ENCODE data around the gene CASKIN2.

Gene CASKIN2

DNA sequence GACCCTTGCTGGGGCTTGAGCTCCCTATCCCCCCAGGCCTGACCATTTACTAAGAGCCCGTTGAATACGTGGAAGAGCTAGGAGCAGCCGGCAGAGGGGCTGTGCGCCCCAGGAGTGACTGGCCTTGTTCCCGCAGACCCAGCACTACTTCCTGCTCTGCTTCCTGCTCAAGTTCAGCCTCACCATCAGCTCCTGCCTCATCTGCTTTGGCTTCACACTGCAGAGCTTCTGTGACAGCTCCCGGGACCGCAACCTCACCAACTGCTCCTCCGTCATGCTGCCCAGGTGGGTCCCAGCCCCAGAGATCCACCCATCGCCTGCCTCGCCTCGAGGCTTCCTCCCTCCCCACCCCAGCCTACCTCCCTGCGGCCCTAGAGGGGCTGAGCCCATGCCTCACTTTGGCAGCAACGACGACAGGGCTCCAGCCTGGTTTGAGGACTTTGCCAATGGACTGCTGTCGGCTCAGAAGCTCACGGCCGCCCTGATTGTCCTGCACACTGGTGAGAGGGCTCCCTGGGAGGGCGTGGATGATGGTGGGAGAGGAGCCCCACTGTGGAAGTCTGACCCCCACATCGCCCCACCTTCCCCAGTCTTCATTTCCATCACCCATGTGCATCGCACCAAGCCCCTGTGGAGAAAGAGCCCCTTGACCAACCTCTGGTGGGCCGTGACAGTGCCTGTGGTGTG lies 17.2 kb downstream of the CASKIN2 start:
- no peak for DNase-seq (ENCODE audit: low read depth, low spot score)
- no peaks in the 10 kb centered on the region for H3K9me3 ChIP-seq (ENCODE audit: control insufficient read depth, insufficient read depth, low read length)
- no peak overlapping the region for H3K27ac ChIP-seq (ENCODE audit: low read length)
- no peak overlapping the region for H3K4me3 ChIP-seq (ENCODE audit: low read length)
- H3K4me1 ChIP-seq (ENCODE audit: control insufficient read depth, insufficient read depth, low read length), result no peaks in the 10 kb centered on the region; the same call in 1 of the 2 replicates
- WGBS (ENCODE audit: insufficient coverage, insufficient read length), result no CpG with 5 or more reads among the region's 21 CpGs
- H3K27me3 ChIP-seq (ENCODE audit: control insufficient read depth, insufficient read depth, low read length), result no peaks in the 10 kb centered on the region
- H3K36me3 ChIP-seq (ENCODE audit: control insufficient read depth, insufficient read depth, low read length), result peaks cover 13% of the 10 kb centered on the region

DNA sequence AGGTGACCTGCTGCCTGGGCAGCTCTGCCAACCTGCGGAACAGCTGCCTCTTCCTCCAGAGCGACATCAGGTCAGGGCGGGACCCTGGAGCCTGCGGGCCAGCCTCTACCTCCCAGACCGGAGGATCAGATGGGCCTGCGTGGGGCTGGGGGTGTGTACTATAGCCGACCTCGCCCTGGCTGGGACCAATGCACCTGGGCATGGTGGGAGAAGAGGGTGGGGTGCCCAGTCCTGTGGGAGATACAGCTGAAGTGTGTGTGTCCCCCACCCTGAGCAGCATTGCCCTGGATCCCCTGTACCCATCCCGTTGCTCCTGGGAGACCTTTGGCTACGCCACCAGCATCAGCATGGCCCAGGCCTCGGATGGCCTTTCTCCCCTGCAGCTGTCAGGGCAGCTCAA lies 19.3 kb downstream of the CASKIN2 start:
- Histone ChIP-seq H3K27me3 (ENCODE audit: control insufficient read depth, insufficient read depth, low read length) (no peaks in the 10 kb centered on the region), H3K9me3 (ENCODE audit: control insufficient read depth, insufficient read depth, low read length) (no peaks in the 10 kb centered on the region), H3K27ac (ENCODE audit: low read length) (no peak overlapping the region), H3K4me3 (ENCODE audit: low read length) (no peak overlapping the region), H3K4me1 (ENCODE audit: control insufficient read depth, insufficient read depth, low read length) (no peaks in the 10 kb centered on the region; the same call in 1 of the 2 replicates), H3K36me3 (ENCODE audit: control insufficient read depth, insufficient read depth, low read length) (peaks cover 20% of the 10 kb centered on the region)
- DNase-seq (ENCODE audit: low read depth, low spot score), result no peak
- no CpG with 5 or more reads among the region's 11 CpGs for WGBS (ENCODE audit: insufficient coverage, insufficient read length)

DNA sequence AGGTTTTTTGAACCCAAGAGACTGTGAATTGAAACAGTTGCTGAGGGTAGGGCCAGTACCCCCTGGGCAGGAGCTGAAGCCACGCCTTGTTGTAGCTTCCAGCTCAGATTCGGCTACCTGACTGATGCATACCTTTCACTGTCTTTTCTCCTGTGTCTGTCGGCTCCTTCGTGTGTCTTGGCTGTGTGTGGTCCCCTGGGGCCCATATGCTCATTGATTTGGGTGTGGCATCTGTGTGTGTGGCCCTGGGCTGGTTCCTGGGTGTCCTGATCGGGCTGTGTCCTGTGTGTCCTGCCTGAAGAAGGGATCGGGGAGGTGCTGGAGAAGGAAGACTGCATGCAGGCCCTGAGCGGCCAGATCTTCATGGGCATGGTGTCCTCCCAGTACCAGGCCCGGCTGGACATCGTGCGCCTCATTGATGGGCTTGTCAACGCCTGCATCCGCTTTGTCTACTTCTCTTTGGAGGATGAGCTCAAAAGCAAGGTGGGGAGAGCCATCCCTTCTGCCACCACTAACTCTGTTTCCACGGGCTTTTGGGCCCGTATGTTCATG lies 20.9 kb downstream of the CASKIN2 start:
- Histone ChIP-seq H3K36me3 (ENCODE audit: control insufficient read depth, insufficient read depth, low read length) (peaks cover 20% of the 10 kb centered on the region), H3K27ac (ENCODE audit: low read length) (no peak overlapping the region), H3K4me3 (ENCODE audit: low read length) (no peak overlapping the region), H3K27me3 (ENCODE audit: control insufficient read depth, insufficient read depth, low read length) (no peaks in the 10 kb centered on the region), H3K4me1 (ENCODE audit: control insufficient read depth, insufficient read depth, low read length) (no peaks in the 10 kb centered on the region), H3K9me3 (ENCODE audit: control insufficient read depth, insufficient read depth, low read length) (no peaks in the 10 kb centered on the region)
- WGBS (ENCODE audit: insufficient coverage, insufficient read length), result no CpG with 5 or more reads among the region's 14 CpGs
- no peak for DNase-seq (ENCODE audit: low read depth, low spot score)

DNA sequence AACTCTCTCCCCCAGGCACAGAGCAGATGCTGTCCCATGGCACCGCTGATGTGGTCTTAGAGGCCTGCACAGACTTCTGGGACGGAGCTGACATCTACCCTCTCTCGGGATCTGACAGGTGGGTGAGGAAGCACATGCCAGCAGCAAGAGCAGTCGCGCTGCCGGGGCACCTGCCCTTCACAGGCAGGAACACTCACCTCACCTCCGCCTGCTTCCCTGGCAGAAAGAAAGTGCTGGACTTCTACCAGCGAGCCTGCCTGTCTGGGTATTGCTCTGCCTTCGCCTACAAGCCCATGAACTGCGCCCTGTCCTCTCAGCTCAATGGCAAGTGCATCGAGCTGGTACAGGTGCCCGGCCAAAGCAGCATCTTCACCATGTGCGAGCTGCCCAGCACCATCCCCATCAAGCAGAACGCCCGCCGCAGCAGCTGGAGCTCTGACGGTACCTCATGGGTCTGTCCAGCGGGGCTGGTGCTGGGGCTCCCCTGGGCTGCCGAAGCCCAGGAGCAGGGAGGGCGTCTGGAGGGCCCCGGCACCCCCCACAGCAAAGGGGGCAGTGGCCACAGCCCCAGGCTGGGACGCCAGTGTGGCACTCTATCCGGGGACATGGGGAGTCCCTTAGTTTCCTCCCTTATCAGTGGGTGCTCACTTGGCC lies 21.7 kb downstream of the CASKIN2 start:
- Histone ChIP-seq H3K27ac (ENCODE audit: low read length) (no peak overlapping the region), H3K4me3 (ENCODE audit: low read length) (no peak overlapping the region), H3K36me3 (ENCODE audit: control insufficient read depth, insufficient read depth, low read length) (peaks cover 20% of the 10 kb centered on the region), H3K4me1 (ENCODE audit: control insufficient read depth, insufficient read depth, low read length) (no peaks in the 10 kb centered on the region), H3K27me3 (ENCODE audit: control insufficient read depth, insufficient read depth, low read length) (no peaks in the 10 kb centered on the region), H3K9me3 (ENCODE audit: control insufficient read depth, insufficient read depth, low read length) (no peaks in the 10 kb centered on the region)
- no peak for DNase-seq (ENCODE audit: low read depth, low spot score)
- no CpG with 5 or more reads among the region's 23 CpGs for WGBS (ENCODE audit: insufficient coverage, insufficient read length)

DNA sequence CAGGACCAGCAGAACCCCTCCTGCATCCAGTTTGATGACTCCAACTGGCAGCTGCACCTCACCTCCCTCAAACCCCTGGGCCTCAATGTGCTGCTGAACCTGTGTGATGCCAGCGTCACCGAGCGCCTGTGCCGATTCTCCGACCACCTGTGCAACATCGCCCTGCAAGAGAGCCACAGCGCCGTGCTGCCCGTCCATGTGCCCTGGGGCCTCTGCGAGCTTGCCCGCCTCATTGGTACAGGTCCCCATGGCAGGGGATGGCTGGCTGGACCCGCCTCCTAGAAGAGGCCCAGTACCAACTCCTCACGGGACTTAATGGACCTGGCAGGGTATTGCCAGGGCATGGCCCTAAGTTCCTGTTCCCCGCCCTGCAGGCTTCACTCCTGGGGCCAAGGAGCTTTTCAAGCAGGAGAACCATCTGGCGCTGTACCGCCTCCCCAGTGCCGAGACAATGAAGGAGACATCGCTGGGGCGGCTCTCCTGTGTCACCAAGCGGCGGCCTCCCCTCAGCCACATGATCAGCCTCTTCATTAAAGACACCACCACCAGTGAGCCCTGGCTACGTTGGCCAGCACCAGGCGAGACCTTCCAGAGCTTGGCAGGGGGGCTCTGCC lies 22.7 kb downstream of the CASKIN2 start:
- Histone ChIP-seq H3K9me3 (ENCODE audit: control insufficient read depth, insufficient read depth, low read length) (no peaks in the 10 kb centered on the region), H3K4me3 (ENCODE audit: low read length) (no peak overlapping the region), H3K4me1 (ENCODE audit: control insufficient read depth, insufficient read depth, low read length) (no peaks in the 10 kb centered on the region), H3K27me3 (ENCODE audit: control insufficient read depth, insufficient read depth, low read length) (no peaks in the 10 kb centered on the region), H3K27ac (ENCODE audit: low read length) (no peak overlapping the region), H3K36me3 (ENCODE audit: control insufficient read depth, insufficient read depth, low read length) (peaks cover 16% of the 10 kb centered on the region)
- DNase-seq (ENCODE audit: low read depth, low spot score), result no peak
- WGBS (ENCODE audit: insufficient coverage, insufficient read length), result no CpG with 5 or more reads among the region's 23 CpGs

DNA sequence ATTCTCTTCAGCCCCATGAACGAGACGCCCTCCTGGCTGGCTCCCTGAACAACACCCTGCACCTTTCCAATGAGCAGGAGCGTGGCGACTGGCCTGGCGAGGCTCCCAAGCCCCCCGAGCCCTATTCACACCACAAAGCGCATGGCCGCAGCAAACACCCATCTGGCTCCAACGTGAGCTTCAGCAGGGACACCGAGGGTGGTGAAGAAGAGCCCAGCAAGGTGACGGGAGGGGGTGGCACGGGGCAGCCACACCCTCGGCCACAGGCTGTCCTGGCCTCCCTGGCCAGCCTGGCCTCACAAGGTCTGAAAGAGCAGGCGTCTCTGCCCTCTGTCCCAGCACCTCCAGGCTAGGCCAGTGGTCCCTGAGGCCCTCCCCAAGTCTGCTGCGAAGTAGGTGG lies 23.7 kb downstream of the CASKIN2 start:
- Histone ChIP-seq H3K27me3 (ENCODE audit: control insufficient read depth, insufficient read depth, low read length) (no peaks in the 10 kb centered on the region), H3K9me3 (ENCODE audit: control insufficient read depth, insufficient read depth, low read length) (no peaks in the 10 kb centered on the region), H3K4me3 (ENCODE audit: low read length) (no peak overlapping the region), H3K4me1 (ENCODE audit: control insufficient read depth, insufficient read depth, low read length) (no peaks in the 10 kb centered on the region), H3K27ac (ENCODE audit: low read length) (no peak overlapping the region), H3K36me3 (ENCODE audit: control insufficient read depth, insufficient read depth, low read length) (peaks cover 16% of the 10 kb centered on the region)
- WGBS (ENCODE audit: insufficient coverage, insufficient read length), result no CpG with 5 or more reads among the region's 15 CpGs
- DNase-seq (ENCODE audit: low read depth, low spot score), result no peak

DNA sequence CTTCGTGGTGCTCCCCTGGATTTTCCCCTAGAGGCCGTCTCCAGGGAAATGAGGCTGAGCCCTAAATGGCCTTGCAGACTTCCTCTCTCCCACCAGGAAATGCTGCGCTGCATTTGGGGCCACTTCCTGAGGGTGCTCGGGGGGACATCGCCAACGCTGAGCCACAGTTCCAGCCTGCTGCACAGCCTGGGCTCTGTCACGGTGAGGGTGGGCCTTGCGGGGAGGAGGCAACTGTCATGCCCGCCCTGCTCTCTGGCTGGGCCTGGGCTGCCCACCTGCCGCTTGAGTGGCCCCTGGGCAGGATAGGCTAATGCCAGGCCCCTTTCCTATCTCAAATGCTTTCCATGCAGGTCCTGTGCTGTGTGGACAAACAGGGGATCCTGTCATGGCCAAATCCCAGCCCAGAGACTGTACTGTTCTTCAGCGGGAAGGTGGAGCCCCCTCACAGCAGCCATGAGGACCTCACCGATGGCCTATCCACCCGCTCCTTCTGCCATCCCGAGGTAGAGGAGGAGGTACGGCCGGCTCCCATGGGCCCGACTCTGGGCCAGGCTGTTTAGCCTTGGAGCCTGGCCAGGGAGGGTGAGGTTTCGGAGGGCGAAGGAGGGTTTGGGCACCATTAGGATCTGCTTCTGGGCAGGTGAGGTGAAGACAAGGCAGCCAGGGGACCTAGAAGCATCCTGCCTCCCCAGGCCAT lies 24.2 kb downstream of the CASKIN2 start:
- Histone ChIP-seq H3K4me1 (ENCODE audit: control insufficient read depth, insufficient read depth, low read length) (no peaks in the 10 kb centered on the region), H3K36me3 (ENCODE audit: control insufficient read depth, insufficient read depth, low read length) (peaks cover 16% of the 10 kb centered on the region), H3K27me3 (ENCODE audit: control insufficient read depth, insufficient read depth, low read length) (no peaks in the 10 kb centered on the region), H3K9me3 (ENCODE audit: control insufficient read depth, insufficient read depth, low read length) (no peaks in the 10 kb centered on the region), H3K4me3 (ENCODE audit: low read length) (no peak overlapping the region), H3K27ac (ENCODE audit: low read length) (no peak overlapping the region)
- DNase-seq (ENCODE audit: low read depth, low spot score), result no peak
- WGBS (ENCODE audit: insufficient coverage, insufficient read length), result no CpG with 5 or more reads among the region's 19 CpGs

DNA sequence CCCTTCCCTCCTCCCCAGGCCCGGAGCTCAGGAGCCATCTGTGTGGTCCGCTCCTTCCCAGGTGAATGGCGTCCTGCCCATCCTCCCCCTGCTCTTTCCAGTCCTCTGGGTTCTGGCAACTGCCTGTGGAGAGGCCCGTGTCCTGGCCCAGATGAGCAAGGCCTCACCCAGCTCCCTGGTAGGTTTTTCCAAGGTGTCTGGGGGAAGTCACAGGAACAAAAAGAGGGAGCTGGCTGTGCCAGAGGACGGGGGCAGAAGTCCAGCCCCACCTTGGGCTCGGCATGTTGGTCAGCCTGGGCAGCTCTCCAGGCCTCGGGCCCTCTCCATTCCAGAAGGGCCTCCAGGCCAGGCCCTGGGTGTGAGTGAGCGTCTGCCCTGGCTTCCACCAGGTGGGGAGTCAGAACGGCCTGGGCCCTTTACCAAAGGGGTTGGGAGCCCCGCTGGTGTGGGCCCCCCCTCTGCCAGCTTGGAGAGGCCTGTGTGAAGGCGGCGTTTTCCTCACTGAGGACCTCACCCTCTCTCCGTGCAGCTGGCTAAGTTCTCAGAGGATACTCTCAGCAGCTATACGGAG lies 25.1 kb downstream of the CASKIN2 start:
- no CpG with 5 or more reads among the region's 14 CpGs for WGBS (ENCODE audit: insufficient coverage, insufficient read length)
- no peak overlapping the region for H3K4me3 ChIP-seq (ENCODE audit: low read length)
- peaks cover 16% of the 10 kb centered on the region for H3K36me3 ChIP-seq (ENCODE audit: control insufficient read depth, insufficient read depth, low read length)
- no peaks in the 10 kb centered on the region for H3K27me3 ChIP-seq (ENCODE audit: control insufficient read depth, insufficient read depth, low read length)
- no peaks in the 10 kb centered on the region for H3K9me3 ChIP-seq (ENCODE audit: control insufficient read depth, insufficient read depth, low read length)
- no peak overlapping the region for H3K27ac ChIP-seq (ENCODE audit: low read length)
- DNase-seq (ENCODE audit: low read depth, low spot score), result no peak
- H3K4me1 ChIP-seq (ENCODE audit: control insufficient read depth, insufficient read depth, low read length), result no peaks in the 10 kb centered on the region

DNA sequence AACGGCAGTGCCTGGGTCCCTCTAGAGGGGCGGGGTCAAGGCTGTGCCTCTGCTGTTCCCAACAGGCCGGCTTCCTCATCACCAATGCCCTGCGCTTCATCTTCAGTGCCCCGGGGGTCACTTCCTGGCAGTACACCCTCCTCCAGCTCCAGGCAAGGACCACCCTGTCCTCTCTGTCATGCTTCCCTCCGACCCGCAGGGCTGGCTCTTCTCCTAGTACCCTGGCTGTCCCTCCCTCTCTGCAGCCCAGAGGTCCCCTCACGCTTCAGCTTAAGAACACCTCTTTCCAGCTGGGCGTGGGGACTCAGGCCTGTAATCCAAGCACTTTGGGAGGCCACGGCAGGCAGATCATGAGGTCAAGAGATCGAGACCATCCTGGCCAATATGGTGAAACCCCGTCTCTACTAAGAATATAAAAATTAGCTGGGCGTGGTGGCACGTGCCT lies 25.8 kb downstream of the CASKIN2 start:
- no peak overlapping the region for H3K27ac ChIP-seq (ENCODE audit: low read length)
- H3K4me3 ChIP-seq (ENCODE audit: low read length), result no peak overlapping the region
- H3K27me3 ChIP-seq (ENCODE audit: control insufficient read depth, insufficient read depth, low read length), result no peaks in the 10 kb centered on the region
- peaks cover 13% of the 10 kb centered on the region for H3K36me3 ChIP-seq (ENCODE audit: control insufficient read depth, insufficient read depth, low read length)
- no CpG with 5 or more reads among the region's 14 CpGs for WGBS (ENCODE audit: insufficient coverage, insufficient read length)
- H3K4me1 ChIP-seq (ENCODE audit: control insufficient read depth, insufficient read depth, low read length), result no peaks in the 10 kb centered on the region
- H3K9me3 ChIP-seq (ENCODE audit: control insufficient read depth, insufficient read depth, low read length), result no peaks in the 10 kb centered on the region
- DNase-seq (ENCODE audit: low read depth, low spot score), result no peak

Data from iPS DF 6.9 (cell line).